ENCODE measurements around the gene VPS29.
"Not testable (repeated sequence)": the region's sequence is repeated elsewhere in the genome, so short reads cannot be mapped to it uniquely, and the experiment has no call there.

The VPS29 gene

GRCh38 chr12:110520876-110521712 is 19.2 kb upstream of the VPS29 start:
- DNase-seq (ENCODE audit: low read depth), result not testable (repeated sequence)

- DNase-seq (ENCODE audit: low read depth), result not testable (repeated sequence)
Measured at GRCh38 chr12:110518014-110518413, 16.1 kb upstream of the VPS29 start.

GRCh38 chr12:110516995-110517394 is 15.1 kb upstream of the VPS29 start:
- DNase-seq (ENCODE audit: low read depth), result no peak

GRCh38 chr12:110514363-110514762 is 12.5 kb upstream of the VPS29 start:
- no peak for DNase-seq (ENCODE audit: low read depth)

- no peak for DNase-seq (ENCODE audit: low read depth)
Measured at GRCh38 chr12:110513842-110514241, 11.9 kb upstream of the VPS29 start.

- no peak for DNase-seq (ENCODE audit: low read depth)
Measured at GRCh38 chr12:110508071-110508586, 6.2 kb upstream of the VPS29 start.

- DNase-seq (ENCODE audit: low read depth), result no peak
Measured at GRCh38 chr12:110505332-110505731, 3.4 kb upstream of the VPS29 start.

- DNase-seq (ENCODE audit: low read depth), result no peak
Measured at GRCh38 chr12:110503432-110503831, 1.5 kb upstream of the VPS29 start.

- no peak for DNase-seq (ENCODE audit: low read depth)
Measured at GRCh38 chr12:110501399-110501751, 536 bp downstream of the VPS29 start.

GRCh38 chr12:110498984-110499706 is 2.8 kb downstream of the VPS29 start:
- DNase-seq (ENCODE audit: low read depth), result no peak

- no peak for DNase-seq (ENCODE audit: low read depth)
Measured at GRCh38 chr12:110475426-110475825, 26.5 kb downstream of the VPS29 start.

- peak; percentile 92 for DNase-seq (ENCODE audit: low read depth)
Measured at GRCh38 chr12:110468214-110469048, 33.5 kb downstream of the VPS29 start, which contains the start of the genes FAM216A and GPN3. Gene FAM216A, plus strand, starts transcription at chr12:110468845. Its CDS starts 31 bp downstream, at chr12:110468876. Gene GPN3, minus strand, starts transcription at chr12:110468257. Its CDS starts 54 bp downstream, at chr12:110468203.

- no peak for DNase-seq (ENCODE audit: low read depth)
Measured at GRCh38 chr12:110467847-110468213, 34.1 kb downstream of the VPS29 start.

- DNase-seq (ENCODE audit: low read depth), result no peak
Measured at GRCh38 chr12:110466791-110467190, 35.1 kb downstream of the VPS29 start.

GRCh38 chr12:110465765-110466164 is 36.1 kb downstream of the VPS29 start:
- not testable (repeated sequence) for DNase-seq (ENCODE audit: low read depth)

- no peak for DNase-seq (ENCODE audit: low read depth)
Measured at GRCh38 chr12:110465024-110465423, 36.9 kb downstream of the VPS29 start.

- not testable (repeated sequence) for DNase-seq (ENCODE audit: low read depth)
Measured at GRCh38 chr12:110461189-110461588, 40.7 kb downstream of the VPS29 start.

GRCh38 chr12:110458756-110459155 is 43.2 kb downstream of the VPS29 start:
- no peak for DNase-seq (ENCODE audit: low read depth)

GRCh38 chr12:110453569-110454296 is 48.2 kb downstream of the VPS29 start:
- no peak for DNase-seq (ENCODE audit: low read depth)

GRCh38 chr12:110451263-110451662 is 50.6 kb downstream of the VPS29 start:
- DNase-seq (ENCODE audit: low read depth), result no peak

- peak; percentile 90 for DNase-seq (ENCODE audit: low read depth)
Measured at GRCh38 chr12:110449799-110450497, 52.0 kb downstream of the VPS29 start, which contains the start of gene ARPC3. Gene ARPC3, minus strand, starts transcription at chr12:110450337. Its CDS starts 77 bp downstream, at chr12:110450260.

Measured in T-helper 22 cell (primary cell).